ENCODE results near the gene KLHL25. TPM values are rescaled to one million over a fixed set of nuclear protein-coding genes. Genes with fewer than 3 reads are reported as not detected.

KLHL25 gene
- total RNA-seq, 2 donors from 2014 or later = 6.6 to 12.7 TPM

- no peak for DNase-seq
- Histone ChIP-seq H3K27ac (no peak overlapping the region), H3K36me3 (no peaks in the 10 kb centered on the region), H3K27me3 (no peaks in the 10 kb centered on the region), H3K4me3 (no peak overlapping the region), H3K9ac (ENCODE audit: low read depth in 2 of 2, low read length in 2 of 2) (no peak overlapping the region), H3K4me1 (no peaks in the 10 kb centered on the region), H3K9me3 (no peaks in the 10 kb centered on the region)
- TF ChIP-seq, protein P1, sequence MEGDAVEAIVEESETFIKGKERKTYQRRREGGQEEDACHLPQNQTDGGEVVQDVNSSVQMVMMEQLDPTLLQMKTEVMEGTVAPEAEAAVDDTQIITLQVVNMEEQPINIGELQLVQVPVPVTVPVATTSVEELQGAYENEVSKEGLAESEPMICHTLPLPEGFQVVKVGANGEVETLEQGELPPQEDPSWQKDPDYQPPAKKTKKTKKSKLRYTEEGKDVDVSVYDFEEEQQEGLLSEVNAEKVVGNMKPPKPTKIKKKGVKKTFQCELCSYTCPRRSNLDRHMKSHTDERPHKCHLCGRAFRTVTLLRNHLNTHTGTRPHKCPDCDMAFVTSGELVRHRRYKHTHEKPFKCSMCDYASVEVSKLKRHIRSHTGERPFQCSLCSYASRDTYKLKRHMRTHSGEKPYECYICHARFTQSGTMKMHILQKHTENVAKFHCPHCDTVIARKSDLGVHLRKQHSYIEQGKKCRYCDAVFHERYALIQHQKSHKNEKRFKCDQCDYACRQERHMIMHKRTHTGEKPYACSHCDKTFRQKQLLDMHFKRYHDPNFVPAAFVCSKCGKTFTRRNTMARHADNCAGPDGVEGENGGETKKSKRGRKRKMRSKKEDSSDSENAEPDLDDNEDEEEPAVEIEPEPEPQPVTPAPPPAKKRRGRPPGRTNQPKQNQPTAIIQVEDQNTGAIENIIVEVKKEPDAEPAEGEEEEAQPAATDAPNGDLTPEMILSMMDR (IDR thresholded peaks at IDR 0.05) = no peak
- intact Hi-C loops (cut with DNase I) = no loop called here
Measured at GRCh38 chr15:85779249-85779648, 15.5 kb downstream of the KLHL25 start.

DNA sequence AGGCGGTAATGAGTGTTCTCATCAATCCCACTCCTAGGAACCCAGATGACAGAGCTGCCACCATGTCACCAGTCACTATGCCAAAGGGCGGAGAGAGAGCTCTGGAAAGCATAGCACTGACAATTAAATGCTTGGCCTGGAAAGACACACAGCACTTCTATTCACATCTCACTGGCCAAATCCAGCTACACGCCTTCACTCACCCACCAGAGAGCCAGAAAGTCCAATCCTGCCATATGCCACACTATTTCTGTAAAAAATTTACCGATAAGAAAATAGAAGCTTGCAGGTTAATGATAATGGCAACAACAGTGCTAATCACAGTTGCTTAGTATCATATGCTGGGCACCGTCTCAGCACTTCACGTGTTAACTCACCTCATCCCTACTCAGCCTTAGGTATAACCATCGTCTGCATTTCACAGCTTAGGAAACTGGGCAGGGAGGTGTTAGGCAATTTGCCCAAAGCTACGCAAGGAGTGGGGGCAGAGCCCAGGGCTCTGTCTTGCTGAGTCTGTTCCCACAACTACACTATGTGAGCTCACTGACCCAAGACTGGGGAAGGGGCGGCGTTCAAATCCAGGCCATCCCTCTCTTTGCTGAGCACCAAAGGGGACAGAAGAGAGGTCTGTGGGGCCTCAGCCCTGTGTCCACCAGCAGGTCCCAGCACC is 16.5 kb downstream of the KLHL25 start:
- no peak overlapping the region for H3K27ac ChIP-seq
- H3K9ac ChIP-seq (ENCODE audit: low read depth in 2 of 2, low read length in 2 of 2) = no peak overlapping the region
- intact Hi-C loops (cut with DNase I) = no loop called here
- no peaks in the 10 kb centered on the region for H3K9me3 ChIP-seq
- TF ChIP-seq, protein P1 (IDR thresholded peaks at IDR 0.05) = no peak
- H3K27me3 ChIP-seq = no peaks in the 10 kb centered on the region
- DNase-seq = no peak
- H3K4me1 ChIP-seq = no peaks in the 10 kb centered on the region
- no peak overlapping the region for H3K4me3 ChIP-seq
- H3K36me3 ChIP-seq = no peaks in the 10 kb centered on the region

DNA sequence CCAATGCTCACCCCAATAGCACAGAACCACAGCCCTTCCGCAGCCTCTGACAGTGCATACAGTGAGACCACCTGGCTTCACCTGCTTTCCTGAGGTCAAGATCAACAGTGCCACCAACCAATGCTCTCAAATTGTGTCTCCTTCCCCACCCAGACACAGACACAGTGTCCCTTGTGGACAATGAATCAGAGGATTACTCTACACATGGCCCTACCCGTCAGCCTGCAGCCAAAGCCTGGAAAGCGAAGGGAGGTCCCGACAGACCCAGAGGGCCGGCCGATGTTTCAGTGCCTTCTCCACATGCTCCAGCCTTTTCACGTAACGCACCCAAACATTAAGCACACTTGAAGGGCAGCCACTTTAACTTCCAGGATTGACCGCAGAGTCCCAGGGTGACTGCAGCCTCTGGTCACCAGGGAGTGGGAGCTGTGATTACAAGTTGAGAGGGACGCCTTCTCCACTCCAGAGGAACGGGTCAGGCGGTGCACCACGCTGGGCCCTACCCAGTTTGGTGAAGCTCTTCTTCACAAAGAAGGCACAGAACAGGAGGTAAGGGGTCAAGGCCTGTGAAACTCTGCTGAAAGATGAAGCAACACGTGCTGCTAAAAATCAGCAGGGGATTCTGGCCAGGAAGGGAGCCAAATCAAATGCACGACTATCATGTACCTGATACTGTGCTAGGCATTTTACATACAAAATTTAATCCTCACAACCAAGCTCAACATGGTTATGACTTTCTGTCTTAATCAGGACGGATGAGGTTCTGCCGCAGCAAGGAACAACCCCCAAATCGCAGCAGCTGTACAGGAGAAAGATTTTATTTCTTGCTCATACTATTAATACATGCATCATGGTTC is 17.2 kb downstream of the KLHL25 start:
- Histone ChIP-seq H3K4me3 (no peak overlapping the region), H3K9ac (ENCODE audit: low read depth in 2 of 2, low read length in 2 of 2) (no peak overlapping the region), H3K27me3 (no peaks in the 10 kb centered on the region), H3K27ac (no peak overlapping the region), H3K4me1 (no peaks in the 10 kb centered on the region), H3K36me3 (no peaks in the 10 kb centered on the region), H3K9me3 (no peaks in the 10 kb centered on the region)
- intact Hi-C loops (cut with DNase I) = no loop called here
- DNase-seq = no peak
- TF ChIP-seq, protein P1 (IDR thresholded peaks at IDR 0.05) = no peak

- no peak overlapping the region for H3K9ac ChIP-seq (ENCODE audit: low read depth in 2 of 2, low read length in 2 of 2)
- H3K27ac ChIP-seq = no peak overlapping the region
- H3K36me3 ChIP-seq = no peaks in the 10 kb centered on the region
- no peaks in the 10 kb centered on the region for H3K9me3 ChIP-seq
- DNase-seq = no peak
- H3K4me1 ChIP-seq = no peaks in the 10 kb centered on the region
- TF ChIP-seq, protein P1 (IDR thresholded peaks at IDR 0.05) = no peak
- intact Hi-C loops (cut with DNase I) = no loop called here
- no peaks in the 10 kb centered on the region for H3K27me3 ChIP-seq
- no peak overlapping the region for H3K4me3 ChIP-seq
Measured at GRCh38 chr15:85773970-85774369, 20.8 kb downstream of the KLHL25 start.

- no peak for DNase-seq
- no peaks in the 10 kb centered on the region for H3K27me3 ChIP-seq
- intact Hi-C loops (cut with DNase I) = no loop called here
- TF ChIP-seq, protein P1 (IDR thresholded peaks at IDR 0.05) = no peak
- no peak overlapping the region for H3K9ac ChIP-seq (ENCODE audit: low read depth in 2 of 2, low read length in 2 of 2)
- no peak overlapping the region for H3K27ac ChIP-seq
- no peaks in the 10 kb centered on the region for H3K36me3 ChIP-seq
- H3K9me3 ChIP-seq = no peaks in the 10 kb centered on the region
- no peak overlapping the region for H3K4me3 ChIP-seq
- no peaks in the 10 kb centered on the region for H3K4me1 ChIP-seq
Measured at GRCh38 chr15:85773249-85773648, 21.5 kb downstream of the KLHL25 start.
